HepG2 (cell line): Measurements from ENCODE around the gene TRMT112. TPM values are rescaled to one million over a fixed set of nuclear protein-coding genes. Genes with fewer than 3 reads are reported as not detected.

ENCODE experiments used
- E2F2 ChIP-seq: sonication (generic); formaldehyde crosslinking; IDR thresholded peaks from 2 replicates; pipeline ENCODE4 v1.4.0; 2020; ENCODE audit warnings: missing genetic modification reagents, borderline replicate concordance
- HNRNPLL ChIP-seq: fragments of 200-400 bp; formaldehyde crosslinking; IDR thresholded peaks from 2 replicates; pipeline ENCODE4 v1.6.1; 2017; ENCODE audit warnings: mild to moderate bottlenecking, low read depth, low read length; ENCODE audit not compliant: poor library complexity, severe bottlenecking
- HOXD1 ChIP-seq: sonication (generic); formaldehyde crosslinking; IDR thresholded peaks from 2 replicates; pipeline ENCODE4 v1.5.0; 2020; ENCODE audit warnings: missing genetic modification reagents
- KLF15 ChIP-seq: sonication (generic); formaldehyde crosslinking; IDR thresholded peaks from 2 replicates; pipeline ENCODE4 v1.8.1; 2023; ENCODE audit warnings: borderline replicate concordance, mild to moderate bottlenecking, inconsistent platforms, missing genetic modification reagents, mixed read lengths
- MYPOP ChIP-seq: sonication (generic); formaldehyde crosslinking; IDR thresholded peaks from 2 replicates; pipeline ENCODE4 v1.8.1; 2023; ENCODE audit warnings: mild to moderate bottlenecking, moderate library complexity, missing genetic modification reagents
- SALL2 ChIP-seq: sonication (generic); formaldehyde crosslinking; IDR thresholded peaks from 2 replicates; pipeline ENCODE4 v1.8.1; 2023; ENCODE audit warnings: mild to moderate bottlenecking, missing genetic modification reagents, inconsistent platforms
- SP5 ChIP-seq: IDR thresholded peaks from 2 replicates; pipeline ENCODE4 v1.6.1; 2016; ENCODE audit warnings: low read depth, borderline replicate concordance
- SPEN ChIP-seq: sonication (generic); formaldehyde crosslinking; IDR thresholded peaks from 2 replicates; pipeline ENCODE4 v1.5.1; 2020; ENCODE audit warnings: low read depth, mild to moderate bottlenecking, missing genetic modification reagents
- SRSF9 ChIP-seq: fragments of 200-400 bp; formaldehyde crosslinking; IDR thresholded peaks from 2 replicates; pipeline ENCODE4 v1.6.1; 2018; ENCODE audit warnings: borderline replicate concordance, mild to moderate bottlenecking, low read depth, low read length; ENCODE audit not compliant: insufficient read depth, poor library complexity, severe bottlenecking
- THAP7 ChIP-seq: sonication (generic); formaldehyde crosslinking; IDR thresholded peaks from 2 replicates; pipeline ENCODE4 v1.8.1; 2023; ENCODE audit warnings: mild to moderate bottlenecking, missing genetic modification reagents
- ZBTB21 ChIP-seq: sonication (generic); formaldehyde crosslinking; IDR thresholded peaks from 2 replicates; pipeline ENCODE4 v1.4.0; 2020; ENCODE audit warnings: missing genetic modification reagents
- ZMAT5 ChIP-seq: sonication (generic); formaldehyde crosslinking; IDR thresholded peaks from 2 replicates; pipeline ENCODE4 v1.5.0; 2020; ENCODE audit warnings: mild to moderate bottlenecking, low read depth, missing genetic modification reagents, borderline replicate concordance
- ZNF335 ChIP-seq: sonication (generic); formaldehyde crosslinking; IDR thresholded peaks from 2 replicates; pipeline ENCODE4 v1.4.0; 2020; ENCODE audit warnings: missing genetic modification reagents
- ZNF383 ChIP-seq: sonication (generic); formaldehyde crosslinking; IDR thresholded peaks from 2 replicates; pipeline ENCODE4 v1.4.0; 2020; ENCODE audit warnings: missing genetic modification reagents, mild to moderate bottlenecking, borderline replicate concordance
- ZUFSP ChIP-seq: sonication (generic); formaldehyde crosslinking; IDR thresholded peaks from 2 replicates; pipeline ENCODE4 v1.9.0; 2021; ENCODE audit warnings: missing genetic modification reagents, mild to moderate bottlenecking, borderline replicate concordance
- polyA plus RNA-seq, 8 experiments: library from polyadenylated mRNA; depleted of rRNA in 3 of 8; stranded (reverse) in 7 of 8; unstranded in 1 of 8; fragments of >200 nt; fragmentation: Illumina TruSeq in 4 of 8; extraction: Trizol in 4 of 8; gene quantifications; 2 replicates each; pipeline versions ENCODE4 v1.2.1 to v1.2.3, GENCODE V29; 2011 to 2016; ENCODE audit warnings: low read depth in 4 of 8, missing spikeins in 1 of 8, mixed read lengths in 1 of 8; ENCODE audit not compliant: insufficient read depth in 1 of 8
- total RNA-seq, 5 experiments: library from RNA; depleted of rRNA; stranded (reverse); fragments of >200 nt; fragmentation: Illumina TruSeq; extraction: Trizol; gene quantifications; 2 replicates each; pipeline ENCODE4 v1.2.3, GENCODE V29; 2016; ENCODE audit warnings: low read depth in 1 of 5
- TF ChIP-seq, protein P1 (sequence below): sonication (generic); formaldehyde crosslinking; IDR thresholded peaks from 2 replicates; pipeline ENCODE4 v1.8.0; 2022; ENCODE audit warnings: missing genetic modification reagents, low read depth, mild to moderate bottlenecking, borderline replicate concordance
- TF ChIP-seq, protein P2 (sequence below): IDR thresholded peaks from 2 replicates; pipeline ENCODE4 v1.6.1; 2016; ENCODE audit warnings: missing compliant biosample characterization, missing genetic modification reagents, borderline replicate concordance
- TF ChIP-seq, protein P3 (sequence below): sonication (generic); formaldehyde crosslinking; IDR thresholded peaks from 2 replicates; pipeline ENCODE4 v1.4.0; 2020; ENCODE audit warnings: missing genetic modification reagents

Gene TRMT112
- total and polyA plus RNA-seq, 2 of the 13 experiments (the other 11 are each of a cell fraction or from before 2014, with no cell fraction given): 186 to 409 TPM

- TF ChIP-seq SRSF9 (no peak), HOXD1 (CRISPR knock-in tag) (no peak), THAP7 (CRISPR knock-in tag) (0 out of 2 replicates have a peak, but pooled peaks have one; percentile 10), MYPOP (CRISPR knock-in tag) (no peak), SPEN (CRISPR knock-in tag) (no peak), HNRNPLL (no peak), KLF15 (CRISPR knock-in tag) (no peak), SP5 (CRISPR knock-in tag) (peak; percentile 30; the same call in 1 of the 2 replicates), ZBTB21 (CRISPR knock-in tag) (no peak), SALL2 (CRISPR knock-in tag) (no peak), E2F2 (CRISPR knock-in tag) (no peak), ZUFSP (CRISPR knock-in tag) (no peak), ZNF335 (CRISPR knock-in tag) (no peak), ZNF383 (CRISPR knock-in tag) (no peak), ZMAT5 (CRISPR knock-in tag) (no peak)
- TF ChIP-seq, protein P1, sequence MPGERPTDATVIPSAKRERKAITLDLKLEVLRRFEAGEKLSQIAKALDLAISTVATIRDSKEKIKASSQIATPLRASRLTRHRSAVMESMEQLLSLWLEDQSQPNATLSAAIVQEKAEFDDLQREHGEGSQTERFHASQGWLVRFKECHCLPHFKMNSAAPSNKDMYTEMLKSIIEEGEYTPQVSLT (CRISPR knock-in tag): no peak
- TF ChIP-seq, protein P2, sequence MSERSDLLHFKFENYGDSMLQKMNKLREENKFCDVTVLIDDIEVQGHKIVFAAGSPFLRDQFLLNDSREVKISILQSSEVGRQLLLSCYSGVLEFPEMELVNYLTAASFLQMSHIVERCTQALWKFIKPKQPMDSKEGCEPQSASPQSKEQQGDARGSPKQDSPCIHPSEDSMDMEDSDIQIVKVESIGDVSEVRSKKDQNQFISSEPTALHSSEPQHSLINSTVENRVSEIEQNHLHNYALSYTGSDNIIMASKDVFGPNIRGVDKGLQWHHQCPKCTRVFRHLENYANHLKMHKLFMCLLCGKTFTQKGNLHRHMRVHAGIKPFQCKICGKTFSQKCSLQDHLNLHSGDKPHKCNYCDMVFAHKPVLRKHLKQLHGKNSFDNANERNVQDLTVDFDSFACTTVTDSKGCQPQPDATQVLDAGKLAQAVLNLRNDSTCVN (CRISPR knock-in tag): no peak
- TF ChIP-seq, protein P3, sequence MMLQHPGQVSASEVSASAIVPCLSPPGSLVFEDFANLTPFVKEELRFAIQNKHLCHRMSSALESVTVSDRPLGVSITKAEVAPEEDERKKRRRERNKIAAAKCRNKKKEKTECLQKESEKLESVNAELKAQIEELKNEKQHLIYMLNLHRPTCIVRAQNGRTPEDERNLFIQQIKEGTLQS (CRISPR knock-in tag): no peak
Measured at GRCh38 chr11:64304316-64305072, 12.9 kb downstream of the TRMT112 start (continued).
